Chondrocyte (in vitro differentiated cells): ENCODE results near the gene NRXN2. TPM values are rescaled to one million over a fixed set of nuclear protein-coding genes. Genes with fewer than 3 reads are reported as not detected.

ENCODE experiments used
- DNase-seq: peaks from one replicate; pipeline ENCODE4 v3.0.0; 2021; ENCODE audit warnings: mixed read lengths, low spot score
- H3K27ac Mint-ChIP-seq: one replicate; pipeline ENCODE4 v1.8.0; 2021; ENCODE audit warnings: mild to moderate bottlenecking, moderate library complexity, mixed read lengths; ENCODE audit not compliant: unreplicated experiment
- H3K27me3 Mint-ChIP-seq: 2 replicates; pipeline ENCODE4 v1.8.0; 2021; ENCODE audit warnings: low read depth, mixed read lengths
- H3K36me3 Mint-ChIP-seq: 2 replicates; pipeline ENCODE4 v1.8.0; 2021; ENCODE audit warnings: low read depth, mixed read lengths
- H3K4me1 Mint-ChIP-seq: 2 replicates; pipeline ENCODE4 v1.8.0; 2021; ENCODE audit warnings: low read depth, mild to moderate bottlenecking, mixed read lengths
- H3K4me3 Mint-ChIP-seq: one replicate; pipeline ENCODE4 v1.8.0; 2021; ENCODE audit warnings: mild to moderate bottlenecking, moderate library complexity, mixed read lengths; ENCODE audit not compliant: unreplicated experiment
- H3K9me3 Mint-ChIP-seq: 2 replicates; pipeline ENCODE4 v1.8.0; 2021; ENCODE audit warnings: low read depth, mixed read lengths
- CTCF ChIP-seq: fragments of 200-600 bp; sonication (generic); IDR thresholded peaks from 2 replicates; pipeline ENCODE4 v1.5.0; 2021; ENCODE audit warnings: antibody characterized with exemption, mild to moderate bottlenecking, moderate library complexity
- total RNA-seq: library from RNA; stranded (reverse); gene quantifications from 3 replicates; pipeline ENCODE4 v1.2.1, GENCODE V29; 2021

Gene NRXN2
- total RNA-seq, 1 donor from 2014 or later, result 1.8 TPM

DNA sequence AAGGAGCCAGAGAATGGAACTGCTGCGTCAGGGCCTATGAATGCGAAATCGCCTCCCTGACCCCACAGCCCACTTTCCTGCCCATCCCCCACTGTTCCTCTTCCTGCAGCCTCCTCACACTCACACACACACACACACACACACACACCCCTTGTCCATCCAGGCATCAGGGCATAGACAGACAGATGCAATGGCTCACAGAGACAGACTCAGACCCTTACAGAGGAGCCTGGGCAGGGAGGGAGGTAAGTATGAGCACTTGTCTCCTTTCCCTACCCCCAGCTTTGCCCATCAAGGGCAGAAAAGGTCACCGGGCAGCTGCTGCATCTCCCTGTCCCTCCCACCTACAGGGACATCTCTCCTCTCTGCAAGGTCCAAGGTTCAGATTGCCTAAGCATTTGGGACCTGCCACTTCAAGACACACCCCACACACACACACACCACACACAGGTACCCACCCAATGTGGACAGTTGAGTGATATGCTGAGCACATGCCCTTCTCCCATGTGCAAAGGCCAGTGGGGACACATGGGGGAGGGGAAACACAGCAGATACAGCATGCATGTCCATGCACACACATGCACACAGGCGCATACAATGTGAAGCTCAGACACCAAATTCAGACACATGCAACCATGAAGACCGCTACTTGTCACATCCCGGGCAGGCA lies 2.0 kb upstream of the NRXN2 start:
- Mint-ChIP-seq H3K27ac (no peak overlapping the region), H3K4me1 (no peaks in the 10 kb centered on the region), H3K4me3 (no peak overlapping the region), H3K9me3 (no peaks in the 10 kb centered on the region), H3K27me3 (peaks cover 38% of the 10 kb centered on the region), H3K36me3 (no peaks in the 10 kb centered on the region)
- peak; percentile 53 for DNase-seq
- TF ChIP-seq CTCF, result no peak

GRCh38 chr11:64723907-64724862 lies 1.2 kb upstream of the NRXN2 start:
- DNase-seq, result peak; percentile 61
- no peak for TF ChIP-seq CTCF
- H3K36me3 Mint-ChIP-seq, result no peaks in the 10 kb centered on the region
- no peaks in the 10 kb centered on the region for H3K9me3 Mint-ChIP-seq
- peak overlapping the region; percentile 13 for H3K4me3 Mint-ChIP-seq
- no peak overlapping the region for H3K27ac Mint-ChIP-seq
- no peaks in the 10 kb centered on the region for H3K4me1 Mint-ChIP-seq
- peaks cover 42% of the 10 kb centered on the region for H3K27me3 Mint-ChIP-seq

GRCh38 chr11:64722141-64723065 lies 594 bp downstream of the NRXN2 start:
- Mint-ChIP-seq H3K27me3 (peaks cover 55% of the 10 kb centered on the region), H3K4me1 (no peaks in the 10 kb centered on the region), H3K9me3 (no peaks in the 10 kb centered on the region), H3K27ac (no peak overlapping the region), H3K4me3 (no peak overlapping the region), H3K36me3 (no peaks in the 10 kb centered on the region)
- TF ChIP-seq CTCF, result no peak
- peak; percentile 61 for DNase-seq

DNA sequence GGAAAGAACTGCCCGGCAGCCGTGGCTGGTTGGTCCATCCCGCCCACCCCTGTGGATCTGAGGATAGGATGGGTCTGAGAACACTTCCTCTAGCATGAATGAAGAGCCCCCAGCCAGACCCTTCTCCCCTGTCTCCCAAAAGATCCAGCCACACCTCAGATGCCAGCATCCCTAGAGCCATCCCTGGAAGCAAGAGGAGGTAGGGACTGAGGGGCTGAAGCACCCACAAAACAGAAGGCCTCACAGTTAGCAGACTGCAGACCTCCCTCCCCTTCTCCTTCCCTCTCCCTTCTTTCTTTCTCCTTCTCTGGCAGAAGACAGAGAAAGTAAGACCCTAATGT lies 1.7 kb downstream of the NRXN2 start:
- Mint-ChIP-seq H3K27me3 (peaks cover 65% of the 10 kb centered on the region), H3K4me1 (no peaks in the 10 kb centered on the region), H3K4me3 (no peak overlapping the region), H3K27ac (no peak overlapping the region), H3K9me3 (no peaks in the 10 kb centered on the region), H3K36me3 (no peaks in the 10 kb centered on the region)
- no peak for TF ChIP-seq CTCF
- DNase-seq, result no peak
